GM19452 (cell line): Measurements from ENCODE around the gene OCEL1.

ENCODE experiments used
- ATAC-seq: cut with Tn5 transposase; IDR thresholded peaks from one replicate; pipeline ENCODE4 v1.9.1; 2021; ENCODE audit not compliant: unreplicated experiment

The OCEL1 gene

GRCh38 chr19:17209126-17210036, 16.6 kb upstream of the OCEL1 start:
- ATAC-seq, result no peak

DNA sequence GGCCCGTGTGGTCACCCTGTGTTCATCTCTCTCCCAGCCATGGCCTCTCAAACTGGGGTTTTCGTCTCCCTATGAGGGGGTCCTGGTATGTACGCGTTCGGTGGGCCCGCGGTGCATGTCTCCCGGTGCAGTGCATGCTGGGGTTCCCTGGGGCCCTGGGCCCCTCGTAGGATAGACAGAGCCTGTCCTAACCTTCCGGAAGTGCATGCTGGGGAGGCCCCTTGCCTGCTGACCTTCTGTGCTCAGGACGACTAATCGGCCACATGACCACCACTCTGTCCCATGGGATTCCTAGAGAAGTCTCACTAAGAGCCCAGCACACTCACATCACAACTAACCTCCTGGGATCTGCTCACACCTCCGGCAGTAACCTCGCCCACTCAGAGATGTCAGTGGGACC, 15.7 kb upstream of the OCEL1 start:
- ATAC-seq, result no peak

DNA sequence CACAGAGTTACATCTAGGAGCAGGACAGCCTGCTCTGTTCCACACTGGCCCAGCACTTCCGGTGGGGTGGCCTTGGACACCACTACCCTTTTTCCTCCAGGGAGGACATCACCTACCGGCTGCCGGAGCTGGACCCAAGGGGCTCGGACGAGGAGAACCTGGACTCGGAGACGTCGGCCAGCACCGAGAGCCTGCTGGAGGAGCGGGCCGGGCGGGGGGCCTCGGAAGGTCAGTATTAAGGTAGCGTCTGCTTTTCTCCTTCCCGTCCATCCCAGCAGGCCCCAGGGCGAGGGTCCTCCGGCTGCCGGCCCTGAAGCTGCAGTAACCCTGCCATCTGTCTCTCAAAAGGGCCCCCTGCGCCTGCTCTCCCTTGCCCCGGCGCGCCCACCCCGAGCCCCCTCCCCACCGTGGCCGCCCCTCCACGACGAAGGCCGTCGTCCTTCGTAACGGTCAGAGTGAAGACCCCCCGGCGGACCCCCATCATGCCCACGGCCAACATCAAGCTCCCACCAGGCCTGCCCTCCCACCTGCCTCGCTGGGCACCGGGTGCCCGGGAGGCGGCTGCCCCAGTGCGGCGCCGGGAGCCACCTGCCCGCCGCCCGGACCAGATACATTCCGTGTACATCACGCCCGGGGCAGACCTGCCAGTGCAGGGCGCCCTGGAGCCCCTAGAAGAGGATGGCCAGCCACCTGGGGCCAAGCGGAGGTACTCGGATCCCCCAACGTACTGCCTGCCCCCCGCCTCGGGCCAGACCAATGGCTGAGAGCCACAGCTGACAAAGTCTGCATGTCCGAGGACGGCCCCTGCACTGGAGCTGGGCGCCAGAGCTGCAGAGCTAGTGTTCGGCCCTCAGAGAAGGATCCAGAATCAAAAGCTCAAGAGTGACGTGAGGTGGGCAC, 14.2 kb upstream of the OCEL1 start:
- no peak for ATAC-seq

DNA sequence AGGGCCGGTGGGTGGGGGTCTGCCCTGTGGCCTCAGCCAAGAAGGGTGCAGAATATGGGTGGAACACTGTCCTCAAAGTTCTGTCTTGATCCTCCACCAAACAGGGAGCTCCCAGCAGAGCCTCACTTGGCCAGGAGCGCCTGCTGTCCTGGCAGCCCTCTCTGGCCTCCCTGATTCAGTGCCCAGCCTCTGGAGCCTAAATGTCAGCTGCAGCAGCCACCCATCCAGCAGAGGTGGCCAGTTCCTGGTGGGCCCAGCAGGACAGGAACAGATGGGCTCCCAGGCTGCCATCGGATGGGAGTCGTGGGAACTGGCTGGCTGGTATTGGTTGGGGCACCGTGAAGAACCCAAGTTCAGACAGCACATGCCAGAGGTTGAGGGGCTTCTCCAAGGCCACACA, 12.7 kb upstream of the OCEL1 start:
- ATAC-seq, result no peak

- no peak for ATAC-seq
Observed at GRCh38 chr19:17214508-17215126, 11.4 kb upstream of the OCEL1 start.

DNA sequence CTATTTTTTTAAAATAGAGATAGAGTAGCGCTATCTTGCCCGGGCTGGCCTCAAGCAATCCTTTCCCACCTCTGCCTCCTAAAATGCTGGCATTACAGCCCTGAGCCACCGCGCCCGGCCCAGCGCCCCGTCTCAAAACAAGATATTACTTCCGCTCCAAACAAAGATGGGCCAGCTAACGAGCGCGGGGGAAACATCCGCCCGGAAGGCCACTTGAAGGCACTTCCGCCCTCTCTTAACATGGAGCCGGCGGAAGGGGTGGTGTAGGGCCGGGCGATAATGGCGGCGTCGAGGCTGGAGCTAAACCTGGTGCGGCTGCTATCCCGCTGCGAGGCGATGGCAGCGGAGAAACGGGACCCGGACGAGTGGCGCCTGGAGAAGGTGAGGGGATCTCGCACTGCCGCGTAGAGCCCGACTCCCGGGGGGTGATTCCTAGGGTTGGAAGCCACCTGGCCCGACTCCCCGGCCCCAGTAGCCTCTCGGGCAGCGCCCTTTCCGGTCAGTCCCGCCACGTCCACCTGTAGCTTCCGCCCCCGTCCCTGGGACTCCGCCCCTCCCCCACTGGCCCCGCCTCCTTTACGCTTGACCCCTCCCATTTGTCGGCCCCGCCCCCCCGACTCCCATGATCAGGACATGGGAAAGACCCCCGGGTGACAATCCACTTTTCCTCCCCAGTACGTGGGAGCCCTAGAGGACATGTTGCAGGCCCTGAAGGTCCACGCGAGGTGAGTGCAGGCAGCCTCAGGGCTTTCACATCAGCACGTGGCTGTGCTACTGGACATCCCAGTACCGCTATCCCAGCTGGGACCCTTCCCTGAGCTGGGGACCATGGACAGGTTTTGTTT, 10.7 kb upstream of the OCEL1 start, which contains the start of gene USE1:
TSS of gene USE1 (plus strand) at position 231 of the 845 bp plus-strand sequence. CDS start at position 280, 49 bp downstream.
- peak; percentile 79 for ATAC-seq

DNA sequence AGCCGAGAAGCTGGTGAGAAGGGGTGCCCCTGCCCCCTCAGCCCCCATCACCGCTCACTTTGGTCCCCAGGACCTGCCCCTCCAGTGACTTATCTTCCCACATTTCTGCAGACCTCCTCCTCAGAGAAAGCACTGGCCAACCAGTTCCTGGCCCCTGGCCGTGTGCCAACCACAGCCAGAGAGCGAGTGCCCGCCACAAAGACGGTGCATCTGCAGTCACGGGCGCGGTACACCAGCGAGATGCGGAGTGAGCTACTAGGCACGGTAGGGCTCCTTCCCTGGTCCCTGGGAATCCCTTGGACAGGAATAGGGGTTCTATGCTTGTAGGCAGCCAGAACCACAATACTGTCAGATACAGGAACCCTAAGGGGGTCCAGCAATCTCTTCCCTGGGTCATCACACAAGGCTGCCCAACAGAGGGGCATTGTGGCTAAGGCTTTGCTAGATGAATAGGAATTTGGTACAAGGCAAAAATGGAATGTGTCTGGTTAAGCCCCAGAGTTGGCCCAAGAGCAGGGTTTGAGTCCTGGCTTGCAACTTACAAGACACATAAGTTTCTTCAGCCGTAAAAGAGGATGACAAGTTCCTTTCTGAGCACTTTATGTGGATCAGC, 9.9 kb upstream of the OCEL1 start:
- no peak for ATAC-seq

DNA sequence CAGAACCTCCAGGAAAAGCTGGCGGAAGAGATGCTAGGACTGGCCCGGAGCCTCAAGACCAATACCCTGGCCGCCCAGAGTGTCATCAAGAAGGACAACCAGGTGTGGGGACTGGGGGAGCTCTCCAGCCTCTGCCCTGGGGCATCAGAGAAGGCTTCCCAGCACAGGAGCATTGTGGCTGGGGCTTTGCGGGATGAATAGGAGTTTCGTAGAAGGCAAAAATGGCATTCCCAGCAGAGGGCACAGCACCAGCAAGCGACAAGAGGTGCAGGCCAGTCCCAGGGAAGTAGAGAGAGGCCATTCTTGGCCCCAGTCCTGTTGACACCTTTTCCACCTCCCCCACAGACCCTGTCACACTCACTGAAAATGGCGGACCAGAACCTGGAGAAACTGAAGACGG, 6.7 kb upstream of the OCEL1 start:
- no peak for ATAC-seq

DNA sequence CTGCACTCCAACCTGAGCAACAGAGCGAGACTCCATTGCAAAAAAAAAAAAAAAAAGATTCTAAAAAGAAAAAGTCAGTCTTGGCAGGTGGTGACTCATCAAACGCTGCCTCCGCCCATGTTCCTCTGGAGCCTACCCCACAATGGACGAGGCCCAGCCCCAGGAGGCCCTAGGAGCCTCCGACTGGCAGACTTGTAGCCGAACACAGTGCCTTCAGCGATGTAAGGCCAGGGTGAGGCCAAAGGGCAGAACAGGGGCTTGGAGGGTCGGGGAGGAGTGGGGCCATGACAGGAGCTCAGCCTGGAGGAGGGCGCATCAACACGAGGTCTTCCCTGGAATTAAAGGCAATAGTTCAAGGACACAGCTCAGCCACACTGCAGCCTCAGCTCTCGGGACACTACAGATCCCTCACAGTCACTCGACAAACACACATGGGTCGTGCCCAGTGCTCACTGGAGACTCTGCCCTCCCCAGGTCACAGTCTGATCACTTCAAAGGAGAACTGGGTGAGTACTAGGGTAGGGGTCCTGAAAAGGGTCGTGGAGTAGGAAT, 5.7 kb upstream of the OCEL1 start:
- ATAC-seq, result no peak

- no peak for ATAC-seq
Observed at GRCh38 chr19:17225053-17225452, 973 bp upstream of the OCEL1 start.

GRCh38 chr19:17227798-17228367, 1.9 kb downstream of the OCEL1 start:
- no peak for ATAC-seq

GRCh38 chr19:17229890-17230289, 3.9 kb downstream of the OCEL1 start:
- ATAC-seq, result no peak

DNA sequence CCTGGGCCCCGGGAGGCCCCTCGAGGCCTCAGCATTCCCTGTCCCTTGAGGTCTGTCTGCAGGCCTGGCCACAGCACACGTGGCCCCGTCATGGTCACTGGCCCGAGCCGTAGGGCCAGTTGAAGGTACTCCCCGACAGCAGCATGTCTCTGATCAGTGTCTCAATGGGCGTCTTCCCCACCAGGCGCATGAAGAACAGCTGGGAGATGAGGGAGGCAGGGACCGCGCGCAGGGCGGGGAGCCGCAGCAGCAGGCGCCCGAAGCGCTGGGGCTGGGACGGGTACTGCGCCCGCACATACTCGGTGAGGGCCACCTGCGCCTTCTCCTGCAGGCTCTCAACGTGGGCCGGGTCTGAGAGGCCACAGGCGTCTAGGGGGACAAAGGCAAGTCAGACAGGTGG, 6.2 kb downstream of the OCEL1 start:
- no peak for ATAC-seq

- no peak for ATAC-seq
Observed at GRCh38 chr19:17234911-17235299, 8.9 kb downstream of the OCEL1 start.

DNA sequence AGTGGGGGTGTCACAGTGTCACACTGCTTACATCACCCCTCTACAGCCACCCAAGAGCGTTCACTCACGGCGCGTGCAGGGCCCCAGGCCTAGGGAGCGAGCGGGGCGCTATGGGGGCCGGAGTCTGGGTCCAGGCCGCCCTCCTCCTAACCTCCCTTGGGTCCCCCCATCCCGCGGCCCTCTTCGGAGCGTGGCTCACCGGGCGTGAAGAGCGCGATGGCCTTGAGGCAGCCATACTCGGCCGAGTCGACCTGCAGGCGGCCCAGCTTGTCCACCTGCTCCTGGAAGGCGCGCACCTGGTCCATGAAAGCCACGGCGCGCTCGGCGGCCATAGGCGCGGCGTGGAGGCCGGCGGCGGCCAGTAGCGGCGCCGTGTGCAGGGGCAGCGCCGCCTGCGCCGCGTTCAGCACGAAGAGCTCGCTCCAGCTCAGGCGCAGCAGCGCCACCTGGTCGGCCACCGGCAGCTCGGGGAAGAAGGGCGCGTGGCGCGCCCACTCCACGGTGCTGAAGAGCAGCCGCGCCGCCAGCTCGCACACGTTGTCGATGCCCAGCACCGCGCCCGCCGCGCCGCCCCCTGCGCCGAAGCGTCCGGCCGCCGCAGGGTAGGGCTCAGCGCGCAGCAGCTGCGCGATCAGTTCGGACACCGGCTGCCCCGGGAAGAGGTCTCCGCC, 9.4 kb downstream of the OCEL1 start:
- peak; percentile 53 for ATAC-seq

- ATAC-seq, result no peak
Observed at GRCh38 chr19:17235971-17236777, 10.1 kb downstream of the OCEL1 start.

- ATAC-seq, result no peak
Observed at GRCh38 chr19:17236811-17237543, 11.0 kb downstream of the OCEL1 start.
